GM21515 (cell line): ENCODE measurements around the gene FER.
A peak's percentile ranks its signal among the peaks of the same experiment; 100 is the strongest.
"Not testable (repeated sequence)": the region's sequence is repeated elsewhere in the genome, so short reads cannot be mapped to it uniquely, and the experiment has no call there.

Experiments used
- ATAC-seq: cut with Tn5 transposase; IDR thresholded peaks from one replicate; pipeline ENCODE4 v1.9.1; 2021; ENCODE audit not compliant: unreplicated experiment

The FER gene

GRCh38 chr5:109028608-109029299 lies 281.1 kb downstream of the FER start:
- ATAC-seq: peak; percentile 67

GRCh38 chr5:109029847-109030246 lies 282.1 kb downstream of the FER start:
- ATAC-seq: no peak

- no peak for ATAC-seq
Measured at GRCh38 chr5:109030360-109031143, 282.9 kb downstream of the FER start.

GRCh38 chr5:109034306-109034705 lies 286.6 kb downstream of the FER start:
- ATAC-seq: no peak

GRCh38 chr5:109035436-109035835 lies 287.7 kb downstream of the FER start:
- no peak for ATAC-seq

GRCh38 chr5:109038209-109038840 lies 290.6 kb downstream of the FER start:
- no peak for ATAC-seq

GRCh38 chr5:109041317-109041716 lies 293.6 kb downstream of the FER start:
- no peak for ATAC-seq

- ATAC-seq: no peak
Measured at GRCh38 chr5:109045710-109046109, 298.0 kb downstream of the FER start.

GRCh38 chr5:109049565-109049964 lies 301.9 kb downstream of the FER start:
- ATAC-seq: no peak

GRCh38 chr5:109050321-109050720 lies 302.6 kb downstream of the FER start:
- not testable (repeated sequence) for ATAC-seq

GRCh38 chr5:109052216-109052615 lies 304.5 kb downstream of the FER start:
- ATAC-seq: not testable (repeated sequence)

- ATAC-seq: peak; percentile 79
Measured at GRCh38 chr5:109053995-109054417, 306.3 kb downstream of the FER start.

GRCh38 chr5:109060378-109061025 lies 312.8 kb downstream of the FER start:
- no peak for ATAC-seq

GRCh38 chr5:109062664-109063063 lies 315.0 kb downstream of the FER start:
- no peak for ATAC-seq

GRCh38 chr5:109063223-109063622 lies 315.5 kb downstream of the FER start:
- no peak for ATAC-seq

GRCh38 chr5:109076741-109077140 lies 329.0 kb downstream of the FER start:
- ATAC-seq: no peak

GRCh38 chr5:109078448-109078847 lies 330.8 kb downstream of the FER start:
- no peak for ATAC-seq

- no peak for ATAC-seq
Measured at GRCh38 chr5:109080481-109080880, 332.8 kb downstream of the FER start.

- no peak for ATAC-seq
Measured at GRCh38 chr5:109080896-109081295, 333.2 kb downstream of the FER start.

- no peak for ATAC-seq
Measured at GRCh38 chr5:109083937-109084336, 336.2 kb downstream of the FER start.

- ATAC-seq: no peak
Measured at GRCh38 chr5:109089191-109089590, 341.5 kb downstream of the FER start.
